ENCODE results near the gene ESR2.

The ESR2 gene

DNA sequence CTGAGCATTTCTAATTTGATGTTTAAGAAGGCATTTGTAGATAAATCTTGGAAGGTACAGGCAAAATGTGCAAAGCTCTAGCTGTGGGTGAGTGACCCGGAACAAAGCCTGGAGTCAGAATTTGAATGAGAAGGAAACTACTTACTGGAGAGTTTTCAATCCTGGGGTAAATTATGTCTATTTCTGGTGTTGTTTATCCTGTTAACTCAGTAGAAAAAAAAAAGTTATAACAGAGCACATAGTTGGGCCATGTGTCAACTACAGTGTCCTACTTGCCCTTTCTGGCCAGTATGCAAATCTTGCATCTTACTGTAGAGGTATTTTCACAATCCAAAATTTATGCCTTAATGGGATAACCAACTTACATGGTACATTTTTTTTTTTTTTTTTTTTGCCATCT is 259.0 kb downstream of the ESR2 start:
- Histone ChIP-seq H4K20me1 (ENCODE audit: control insufficient read depth, insufficient read depth, low read depth, low read length) (no peaks in the 10 kb centered on the region), H3K27ac (ENCODE audit: low read depth, low read length) (no peak overlapping the region), H3K4me3 (ENCODE audit: low read length) (no peak overlapping the region), H3K36me3 (ENCODE audit: control insufficient read depth, low read length) (peaks cover 82% of the 10 kb centered on the region), H3K9me2 (replicated peaks; ENCODE audit: control insufficient read depth, low read length) (no peaks in the 10 kb centered on the region), H3K79me2 (ENCODE audit: control insufficient read depth, low read length) (peaks cover 12% of the 10 kb centered on the region), H3K9me3 (ENCODE audit: control insufficient read depth, insufficient read depth, low read length) (no peaks in the 10 kb centered on the region), H3K4me2 (ENCODE audit: low read length) (no peak overlapping the region), H3K27me3 (ENCODE audit: control insufficient read depth, low read length) (no peaks in the 10 kb centered on the region), H3F3A (ENCODE audit: control insufficient read depth, insufficient read depth) (peaks cover 8% of the 10 kb centered on the region; the same call in 1 of the 2 replicates), H3K4me1 (ENCODE audit: control insufficient read depth, low read length) (peaks cover 9% of the 10 kb centered on the region)
- TF ChIP-seq, protein P1, sequence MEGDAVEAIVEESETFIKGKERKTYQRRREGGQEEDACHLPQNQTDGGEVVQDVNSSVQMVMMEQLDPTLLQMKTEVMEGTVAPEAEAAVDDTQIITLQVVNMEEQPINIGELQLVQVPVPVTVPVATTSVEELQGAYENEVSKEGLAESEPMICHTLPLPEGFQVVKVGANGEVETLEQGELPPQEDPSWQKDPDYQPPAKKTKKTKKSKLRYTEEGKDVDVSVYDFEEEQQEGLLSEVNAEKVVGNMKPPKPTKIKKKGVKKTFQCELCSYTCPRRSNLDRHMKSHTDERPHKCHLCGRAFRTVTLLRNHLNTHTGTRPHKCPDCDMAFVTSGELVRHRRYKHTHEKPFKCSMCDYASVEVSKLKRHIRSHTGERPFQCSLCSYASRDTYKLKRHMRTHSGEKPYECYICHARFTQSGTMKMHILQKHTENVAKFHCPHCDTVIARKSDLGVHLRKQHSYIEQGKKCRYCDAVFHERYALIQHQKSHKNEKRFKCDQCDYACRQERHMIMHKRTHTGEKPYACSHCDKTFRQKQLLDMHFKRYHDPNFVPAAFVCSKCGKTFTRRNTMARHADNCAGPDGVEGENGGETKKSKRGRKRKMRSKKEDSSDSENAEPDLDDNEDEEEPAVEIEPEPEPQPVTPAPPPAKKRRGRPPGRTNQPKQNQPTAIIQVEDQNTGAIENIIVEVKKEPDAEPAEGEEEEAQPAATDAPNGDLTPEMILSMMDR (IDR thresholded peaks at IDR 0.05; ENCODE audit: low read depth, low read length, poor library complexity, severe bottlenecking) = no peak
- TF ChIP-seq EZH2phosphoT487 (IDR thresholded peaks at IDR 0.05; ENCODE audit: borderline replicate concordance, low read length) = no peak

Data from DOHH2 (cell line).